Esophagus muscularis mucosa (tissue), 4 donors: Measurements from ENCODE around the gene FBXO2. TPM values are rescaled to one million over a fixed set of nuclear protein-coding genes. Genes with fewer than 3 reads are reported as not detected.
"Not testable (repeated sequence)": the region's sequence is repeated elsewhere in the genome, so short reads cannot be mapped to it uniquely, and the experiment has no call there.

Source experiments
- DNase-seq: peaks from one replicate; pipeline ENCODE4 v3.0.0-alpha.2; 2017; ENCODE audit errors: extremely low spot score
- H3K27ac ChIP-seq, 4 donors: fragments of 200-600 bp; sonication (generic); replicated peaks in 1 of 4; 1 replicate in 3 of 4; 2 replicates in 1 of 4; pipeline ENCODE4 v1.5.1; 2016 to 2019; ENCODE audit warnings: mild to moderate bottlenecking in 1 of 4
- H3K27me3 ChIP-seq, 4 donors: fragments of 200-600 bp; sonication (generic); one replicate each; pipeline versions ENCODE4 v1.5.1 to v1.6.0; 2016 to 2019
- H3K36me3 ChIP-seq, 4 donors: fragments of 200-600 bp; sonication (generic); one replicate each; pipeline ENCODE4 v1.5.1; 2016 to 2019
- H3K4me1 ChIP-seq, 4 donors: fragments of 200-600 bp; sonication (generic); one replicate each; pipeline ENCODE4 v1.5.1; 2016 to 2019
- H3K4me3 ChIP-seq, 4 donors: fragments of 200-600 bp; sonication (generic); 1 replicate in 2 of 4; 2 replicates in 2 of 4; pipeline ENCODE4 v1.5.1; 2016 to 2019; ENCODE audit warnings: mild to moderate bottlenecking in 4 of 4, moderate library complexity in 1 of 4
- H3K9me3 ChIP-seq, 4 donors: fragments of 200-600 bp; sonication (generic); 1 replicate in 3 of 4; 2 replicates in 1 of 4; pipeline ENCODE4 v1.5.1; 2016 to 2019
- EP300 ChIP-seq: sonication (generic); formaldehyde crosslinking; IDR thresholded peaks from one replicate; pipeline ENCODE4 v1.6.1; 2017; ENCODE audit warnings: antibody characterized with exemption
- POLR2A ChIP-seq: fragments of 450-650 bp; IDR thresholded peaks from one replicate; pipeline ENCODE4 v1.6.1; 2017; ENCODE audit warnings: antibody characterized with exemption, moderate library complexity, mild to moderate bottlenecking, low read depth
- POLR2AphosphoS5 ChIP-seq, 2 donors: sonication (generic); formaldehyde crosslinking; IDR thresholded peaks; one replicate each; pipeline ENCODE4 v1.6.1; 2017; ENCODE audit warnings: antibody characterized with exemption in 2 of 2
- WGBS: methylation state at CpG from one replicate; pipeline ENCODE4 v1.1.5; 2018; 5-methylcytosine and 5-hydroxymethylcytosine counted together
- intact Hi-C: fragments of 100-400 bp; cut with DNase I; formaldehyde crosslinking; loops from one replicate; pipeline ENCODE4 v1.15.1; 2023
- total RNA-seq, 4 donors: library from RNA; depleted of rRNA; stranded (reverse); fragments of >200 nt; gene quantifications; one replicate each; pipeline versions ENCODE4 v1.1.0 to v1.2.1, GENCODE V29; 2016
- TF ChIP-seq, protein P1 (sequence below), 3 experiments: fragments of 200-600 bp in 2 of 3; fragments of 450-650 bp in 1 of 3; sonication (generic) in 2 of 3; IDR thresholded peaks; one replicate each; pipeline ENCODE4 v1.5.1; 2017 to 2019; ENCODE audit warnings: antibody characterized with exemption in 3 of 3, mild to moderate bottlenecking in 2 of 3, moderate library complexity in 1 of 3

Gene FBXO2
- total RNA-seq, 4 donors from 2014 or later: 3.1 to 12.0 (median 8.3) TPM

DNA sequence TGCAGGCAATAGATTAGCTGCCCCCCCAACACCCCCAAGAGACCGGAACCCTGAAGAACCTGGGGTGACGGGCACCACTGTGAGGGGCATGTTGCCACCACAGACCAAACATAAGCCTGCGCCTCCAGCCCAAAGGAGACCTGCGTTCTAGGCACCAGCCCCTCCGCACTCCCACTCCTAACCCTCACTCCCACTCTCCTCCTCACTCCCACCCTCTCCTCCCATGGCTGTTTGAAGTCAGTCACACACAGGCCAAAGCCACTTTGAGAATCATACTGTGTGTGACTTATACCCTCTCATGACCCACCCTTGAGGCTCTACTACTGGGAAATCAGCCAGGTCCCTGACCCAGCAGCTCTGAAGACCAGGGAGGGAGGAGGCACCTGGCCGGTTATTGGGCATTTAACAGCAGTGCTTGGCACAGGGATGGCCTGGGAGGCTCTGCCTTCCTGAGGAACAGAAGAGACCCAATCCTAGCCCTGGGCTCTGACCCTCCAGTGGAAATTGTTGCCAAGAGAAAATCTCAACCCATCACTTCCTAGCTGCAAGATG is 43.5 kb downstream of the FBXO2 start:
- TF ChIP-seq POLR2AphosphoS5 (IDR thresholded peaks at IDR 0.05): no peak
- TF ChIP-seq EP300: no peak
- no peak for TF ChIP-seq POLR2A
- TF ChIP-seq, protein P1, sequence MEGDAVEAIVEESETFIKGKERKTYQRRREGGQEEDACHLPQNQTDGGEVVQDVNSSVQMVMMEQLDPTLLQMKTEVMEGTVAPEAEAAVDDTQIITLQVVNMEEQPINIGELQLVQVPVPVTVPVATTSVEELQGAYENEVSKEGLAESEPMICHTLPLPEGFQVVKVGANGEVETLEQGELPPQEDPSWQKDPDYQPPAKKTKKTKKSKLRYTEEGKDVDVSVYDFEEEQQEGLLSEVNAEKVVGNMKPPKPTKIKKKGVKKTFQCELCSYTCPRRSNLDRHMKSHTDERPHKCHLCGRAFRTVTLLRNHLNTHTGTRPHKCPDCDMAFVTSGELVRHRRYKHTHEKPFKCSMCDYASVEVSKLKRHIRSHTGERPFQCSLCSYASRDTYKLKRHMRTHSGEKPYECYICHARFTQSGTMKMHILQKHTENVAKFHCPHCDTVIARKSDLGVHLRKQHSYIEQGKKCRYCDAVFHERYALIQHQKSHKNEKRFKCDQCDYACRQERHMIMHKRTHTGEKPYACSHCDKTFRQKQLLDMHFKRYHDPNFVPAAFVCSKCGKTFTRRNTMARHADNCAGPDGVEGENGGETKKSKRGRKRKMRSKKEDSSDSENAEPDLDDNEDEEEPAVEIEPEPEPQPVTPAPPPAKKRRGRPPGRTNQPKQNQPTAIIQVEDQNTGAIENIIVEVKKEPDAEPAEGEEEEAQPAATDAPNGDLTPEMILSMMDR (IDR thresholded peaks at IDR 0.05): no peak
- no peak for DNase-seq
- Histone ChIP-seq H3K27ac (no peak overlapping the region), H3K4me3 (no peak overlapping the region), H3K27me3 (peaks cover 0 to 21% (median 0%) of the 10 kb centered on the region in 4 donors), H3K9me3 (peaks cover 0 to 10% (median 6%) of the 10 kb centered on the region in 4 donors), H3K36me3 (no peaks in the 10 kb centered on the region), H3K4me1 (no peaks in the 10 kb centered on the region)
- intact Hi-C loops: no loop called here
- WGBS: 76% methylated on average over 6 of the region's 6 CpGs

DNA sequence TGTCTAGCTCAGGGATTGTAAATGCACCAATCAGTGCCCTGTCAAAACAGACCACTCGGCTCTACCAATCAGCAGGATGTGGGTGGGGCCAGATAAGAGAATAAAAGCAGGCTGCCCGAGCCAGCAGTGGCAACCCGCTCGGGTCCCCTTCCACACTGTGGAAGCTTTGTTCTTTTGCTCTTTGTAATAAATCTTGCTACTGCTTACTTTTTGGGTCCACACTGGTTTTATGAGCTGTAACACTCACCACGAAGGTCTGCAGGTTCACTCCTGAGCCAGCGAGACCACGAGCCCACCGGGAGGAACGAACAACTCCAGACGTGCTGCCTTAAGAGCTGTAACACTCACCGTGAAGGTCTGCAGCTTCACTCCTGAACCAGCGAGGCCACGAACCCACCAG is 44.9 kb downstream of the FBXO2 start:
- WGBS: 79% methylated on average over 12 of the region's 13 CpGs
- H3K4me1 ChIP-seq, H3K27ac ChIP-seq, H3K36me3 ChIP-seq, H3K4me3 ChIP-seq, intact Hi-C loops, DNase-seq: not testable (repeated sequence)
- peaks cover 0 to 21% (median 0%) of the 10 kb centered on the region in 4 donors for H3K27me3 ChIP-seq
- peaks cover 0 to 10% (median 6%) of the 10 kb centered on the region in 4 donors for H3K9me3 ChIP-seq

GRCh38 chr1:11608596-11609130 is 45.6 kb downstream of the FBXO2 start:
- H3K36me3 ChIP-seq, intact Hi-C loops, H3K4me1 ChIP-seq, H3K4me3 ChIP-seq, DNase-seq, H3K27ac ChIP-seq: not testable (repeated sequence)
- peaks cover 0 to 10% (median 6%) of the 10 kb centered on the region in 4 donors for H3K9me3 ChIP-seq
- WGBS: 94% methylated on average over 16 of the region's 37 CpGs
- H3K27me3 ChIP-seq: peaks cover 0 to 23% (median 0%) of the 10 kb centered on the region in 4 donors

DNA sequence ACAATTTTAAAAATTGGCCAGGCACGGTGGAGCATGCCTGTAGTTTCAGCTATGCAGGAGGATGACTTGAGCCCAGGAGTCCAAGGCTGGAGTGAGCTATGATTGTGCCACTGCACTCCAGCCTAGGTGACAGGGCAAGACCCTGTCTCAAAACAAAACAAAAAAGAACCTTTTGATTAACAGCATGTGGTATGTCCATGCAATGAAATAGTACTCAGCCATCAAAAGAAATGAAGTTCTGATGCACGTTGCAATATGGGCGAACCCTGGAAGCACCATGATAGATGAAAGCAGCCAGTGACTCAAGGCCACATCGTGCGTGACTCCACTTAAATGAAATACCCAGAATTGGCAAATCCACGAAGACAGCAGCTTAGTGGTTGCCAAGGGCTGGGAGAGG is 47.5 kb downstream of the FBXO2 start:
- Histone ChIP-seq H3K4me1 (no peaks in the 10 kb centered on the region), H3K9me3 (peaks cover 0 to 10% (median 6%) of the 10 kb centered on the region in 4 donors), H3K36me3 (no peaks in the 10 kb centered on the region), H3K4me3 (no peak overlapping the region), H3K27ac (no peak overlapping the region), H3K27me3 (peaks cover 0 to 27% (median 0%) of the 10 kb centered on the region in 4 donors)
- no peak for DNase-seq
- TF ChIP-seq EP300: no peak
- no peak for TF ChIP-seq POLR2AphosphoS5 (IDR thresholded peaks at IDR 0.05)
- TF ChIP-seq, protein P1 (IDR thresholded peaks at IDR 0.05): no peak
- TF ChIP-seq POLR2A: no peak
- WGBS: 87% methylated on average over 6 of the region's 6 CpGs
- intact Hi-C loops: no loop called here

DNA sequence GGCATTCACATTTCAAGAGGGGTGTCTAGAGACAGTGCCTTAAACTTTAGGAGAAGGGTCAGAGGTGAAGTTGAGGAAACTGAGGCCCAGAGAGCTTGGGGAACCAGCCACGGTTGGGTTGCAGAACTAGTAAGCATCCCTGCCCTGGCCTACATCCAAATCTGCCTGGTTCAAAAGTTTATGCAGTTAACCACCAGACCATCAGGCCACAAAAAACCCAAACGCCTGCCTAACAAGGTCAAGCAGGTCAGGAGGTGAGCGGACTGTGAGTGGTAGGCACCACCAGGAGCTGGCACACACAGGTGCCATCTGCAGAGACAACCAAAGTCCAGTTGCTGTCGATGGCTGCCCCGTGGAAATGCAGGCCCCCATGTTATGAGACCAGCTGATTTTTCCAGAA is 51.2 kb downstream of the FBXO2 start:
- DNase-seq: no peak
- Histone ChIP-seq H3K9me3 (peaks cover 0 to 10% (median 6%) of the 10 kb centered on the region in 4 donors), H3K4me1 (no peaks in the 10 kb centered on the region), H3K27ac (no peak overlapping the region), H3K27me3 (peaks cover 0 to 48% (median 0%) of the 10 kb centered on the region in 4 donors), H3K4me3 (no peak overlapping the region), H3K36me3 (no peaks in the 10 kb centered on the region)
- intact Hi-C loops: no loop called here
- TF ChIP-seq POLR2A (no peak), POLR2AphosphoS5 (IDR thresholded peaks at IDR 0.05) (no peak), EP300 (no peak)
- TF ChIP-seq, protein P1 (IDR thresholded peaks at IDR 0.05): no peak
- WGBS: 70% methylated on average over 4 of the region's 5 CpGs

DNA sequence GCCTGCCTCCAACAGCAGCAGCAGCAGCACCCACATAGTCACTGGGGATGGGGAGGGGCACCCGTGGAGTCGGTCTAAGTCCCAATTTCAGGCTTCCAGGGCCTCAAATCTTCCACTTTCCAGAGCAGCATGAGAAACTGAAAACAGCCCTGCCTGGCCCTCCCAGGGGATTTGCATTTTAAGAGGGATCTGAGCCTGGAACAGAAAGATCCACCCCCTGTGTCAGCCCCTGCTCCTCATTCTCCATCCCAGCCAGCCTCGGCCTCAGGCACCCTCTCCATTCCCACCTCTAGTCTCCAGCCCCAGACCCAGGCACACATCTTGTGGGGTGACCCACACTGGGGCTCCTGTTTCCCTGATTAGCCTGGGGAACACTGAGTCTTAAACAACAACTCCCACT is 51.8 kb downstream of the FBXO2 start:
- TF ChIP-seq, protein P1 (IDR thresholded peaks at IDR 0.05): no peak
- TF ChIP-seq POLR2A (no peak), POLR2AphosphoS5 (IDR thresholded peaks at IDR 0.05) (no peak), EP300 (no peak)
- 50% methylated on average over 1 of the region's 3 CpGs for WGBS
- intact Hi-C loops: no loop called here
- H3K36me3 ChIP-seq: no peaks in the 10 kb centered on the region
- peaks cover 0 to 10% (median 6%) of the 10 kb centered on the region in 4 donors for H3K9me3 ChIP-seq
- DNase-seq: no peak
- H3K4me3 ChIP-seq: no peak overlapping the region
- H3K27me3 ChIP-seq: peaks cover 0 to 53% (median 0%) of the 10 kb centered on the region in 4 donors
- H3K4me1 ChIP-seq: no peaks in the 10 kb centered on the region
- H3K27ac ChIP-seq: no peak overlapping the region
